Vagina (tissue), 2 donors: ENCODE results near the gene SHMT1. TPM values are rescaled to one million over a fixed set of nuclear protein-coding genes. Genes with fewer than 3 reads are reported as not detected.
"Not testable (repeated sequence)": the region's sequence is repeated elsewhere in the genome, so short reads cannot be mapped to it uniquely, and the experiment has no call there.

Experiments
- DNase-seq, 2 donors: peaks; one replicate each; pipeline ENCODE4 v3.0.0-alpha.2; 2017; ENCODE audit errors: extremely low spot score in 2 of 2
- H3K27ac ChIP-seq: fragments of 200-600 bp; sonication (generic); one replicate; pipeline ENCODE4 v1.5.1; 2019
- H3K27me3 ChIP-seq: fragments of 200-600 bp; sonication (generic); one replicate; pipeline ENCODE4 v1.5.1; 2019
- H3K36me3 ChIP-seq, 2 donors: fragments of 200-600 bp; sonication (generic); one replicate each; pipeline ENCODE4 v1.5.1; 2017 to 2019
- H3K4me1 ChIP-seq: fragments of 200-600 bp; sonication (generic); one replicate; pipeline ENCODE4 v1.5.1; 2019
- H3K4me3 ChIP-seq, 2 donors: fragments of 200-600 bp; sonication (generic); 1 replicate in 1 of 2; 2 replicates in 1 of 2; pipeline ENCODE4 v1.5.1; 2016 to 2019
- H3K9me3 ChIP-seq: fragments of 200-600 bp; sonication (generic); one replicate; pipeline ENCODE4 v1.5.1; 2019
- POLR2A ChIP-seq, 2 donors: fragments of 450-650 bp; IDR thresholded peaks; one replicate each; pipeline ENCODE4 v1.6.1; 2017; ENCODE audit warnings: antibody characterized with exemption in 2 of 2, mild to moderate bottlenecking in 2 of 2, moderate library complexity in 2 of 2
- POLR2AphosphoS5 ChIP-seq, 2 donors: sonication (generic); formaldehyde crosslinking; IDR thresholded peaks; one replicate each; pipeline ENCODE4 v1.9.0; 2017; ENCODE audit warnings: antibody characterized with exemption in 2 of 2, mild to moderate bottlenecking in 2 of 2, low read depth in 1 of 2; ENCODE audit not compliant: insufficient read depth in 1 of 2
- intact Hi-C: fragments of 100-400 bp; cut with DNase I; formaldehyde crosslinking; loops from one replicate; pipeline ENCODE4 v1.15.1; 2023
- total RNA-seq: library from RNA; depleted of rRNA; stranded (reverse); fragments of >200 nt; gene quantifications from one replicate; pipeline ENCODE4 v1.2.3, GENCODE V29; 2016
- TF ChIP-seq, protein P1 (sequence below), 3 experiments: fragments of 450-650 bp in 2 of 3; fragments of 200-600 bp in 1 of 3; sonication (generic) in 1 of 3; IDR thresholded peaks; one replicate each; pipeline ENCODE4 v1.5.1; 2017 to 2019; ENCODE audit warnings: antibody characterized with exemption in 3 of 3, mild to moderate bottlenecking in 2 of 3, moderate library complexity in 2 of 3

The SHMT1 gene
- total RNA-seq, 1 donor from 2014 or later, result 31.4 TPM

DNA sequence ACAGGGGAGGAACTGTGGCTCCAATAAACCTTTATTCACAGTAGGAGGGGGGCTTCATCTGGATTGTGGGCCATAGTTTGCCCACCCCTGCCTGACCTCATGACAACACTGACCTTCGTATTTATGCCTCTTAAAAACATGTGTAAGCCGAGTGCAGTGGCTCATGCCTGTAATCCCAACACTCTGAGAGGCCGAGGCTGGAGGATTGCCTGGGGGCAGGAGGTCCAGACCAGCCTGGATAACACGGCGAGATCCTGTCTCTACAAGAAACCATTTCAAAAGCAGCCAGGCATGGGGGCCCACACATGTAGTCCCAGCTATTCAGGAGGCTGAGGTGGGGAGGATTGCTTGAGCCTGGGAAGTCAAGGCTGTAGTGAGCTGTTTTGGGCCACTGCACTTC is 24.2 kb upstream of the SHMT1 start:
- H3K27ac ChIP-seq, H3K4me1 ChIP-seq, intact Hi-C loops, H3K27me3 ChIP-seq, H3K9me3 ChIP-seq, H3K4me3 ChIP-seq, DNase-seq, H3K36me3 ChIP-seq: not testable (repeated sequence)

DNA sequence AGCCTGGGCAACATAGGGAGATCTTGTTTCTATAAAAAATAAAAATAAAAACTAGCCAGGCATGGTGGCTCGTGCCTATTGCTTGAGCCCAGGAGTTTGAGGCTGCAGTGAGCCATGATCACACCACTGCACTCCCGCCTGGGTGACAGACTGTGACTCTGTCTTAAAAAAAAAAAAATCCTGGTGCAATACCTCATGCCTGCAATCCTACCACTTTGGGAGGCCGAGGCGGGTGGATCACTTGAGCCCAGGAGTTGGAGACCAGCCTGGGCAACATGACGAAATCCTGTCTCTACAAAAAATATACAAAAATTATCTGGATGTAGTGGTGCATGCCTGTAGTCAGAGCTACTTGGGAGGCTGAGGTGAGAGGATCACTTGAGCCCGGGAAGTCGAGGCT is 20.9 kb upstream of the SHMT1 start:
- intact Hi-C loops, DNase-seq, H3K4me3 ChIP-seq, H3K4me1 ChIP-seq, H3K27ac ChIP-seq, H3K36me3 ChIP-seq, H3K27me3 ChIP-seq, H3K9me3 ChIP-seq: not testable (repeated sequence)

DNA sequence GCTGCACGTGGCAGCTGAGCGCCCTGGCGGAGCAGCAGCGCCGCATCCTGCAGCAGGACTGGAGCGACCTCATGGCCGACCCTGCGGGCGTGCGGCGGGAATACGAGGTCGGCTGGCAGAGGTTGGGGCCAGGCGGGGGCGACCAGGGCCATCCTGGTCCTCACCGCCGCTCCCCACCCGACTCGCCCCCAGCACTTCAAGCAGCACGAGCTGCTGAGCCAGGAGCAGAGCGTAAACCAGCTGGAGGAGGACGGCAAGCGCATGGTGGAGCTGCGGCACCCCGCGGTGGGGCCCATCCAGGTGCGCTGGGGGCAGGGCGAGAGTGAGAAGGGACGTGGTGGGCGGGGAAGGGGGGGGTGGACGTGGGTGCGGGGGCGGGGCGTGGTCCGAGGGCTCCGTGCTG is 19.7 kb upstream of the SHMT1 start:
- H3K27me3 ChIP-seq, H3K4me3 ChIP-seq, DNase-seq, H3K27ac ChIP-seq, H3K9me3 ChIP-seq, H3K36me3 ChIP-seq, H3K4me1 ChIP-seq, intact Hi-C loops: not testable (repeated sequence)

DNA sequence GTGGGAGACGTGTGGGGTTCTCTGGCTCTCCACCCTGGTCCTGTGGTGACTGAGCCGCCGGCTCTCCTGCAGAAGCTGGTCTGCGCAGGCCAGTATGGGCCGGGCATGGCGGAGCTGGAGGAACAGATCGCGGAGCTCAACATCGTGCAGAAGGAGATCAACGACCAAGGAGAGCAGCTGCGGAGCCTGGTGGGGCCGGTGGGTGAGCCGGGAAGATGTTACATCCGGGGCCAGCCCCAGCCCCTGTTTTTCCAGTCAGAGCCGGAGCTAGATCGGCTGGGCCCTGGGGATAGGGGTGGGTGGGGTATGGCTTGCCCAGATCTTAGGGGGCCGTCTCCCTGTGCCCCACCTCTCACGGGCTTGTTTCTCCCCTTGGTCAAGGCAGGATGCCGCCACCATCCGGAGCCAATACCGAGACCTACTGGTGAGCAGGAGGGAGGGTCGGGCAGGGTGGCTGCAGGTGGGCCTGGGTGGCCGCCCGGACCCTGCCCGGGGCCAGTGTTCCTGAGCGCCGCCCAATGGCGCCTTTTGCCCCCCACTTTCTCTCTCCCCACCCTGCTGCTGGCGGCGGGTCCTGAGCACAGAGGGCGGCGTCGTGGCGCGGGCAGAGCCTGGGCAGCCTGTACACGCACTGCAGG is 19.2 kb upstream of the SHMT1 start:
- Histone ChIP-seq H3K27ac (no peak overlapping the region), H3K9me3 (no peaks in the 10 kb centered on the region), H3K27me3 (no peaks in the 10 kb centered on the region), H3K4me3 (no peak overlapping the region), H3K36me3 (no peaks in the 10 kb centered on the region), H3K4me1 (no peaks in the 10 kb centered on the region)
- TF ChIP-seq POLR2AphosphoS5 (IDR thresholded peaks at IDR 0.05; ENCODE audit: insufficient read depth in 1 of 2, low read depth in 1 of 2) (no peak), POLR2A (IDR thresholded peaks at IDR 0.05) (no peak)
- TF ChIP-seq, protein P1, sequence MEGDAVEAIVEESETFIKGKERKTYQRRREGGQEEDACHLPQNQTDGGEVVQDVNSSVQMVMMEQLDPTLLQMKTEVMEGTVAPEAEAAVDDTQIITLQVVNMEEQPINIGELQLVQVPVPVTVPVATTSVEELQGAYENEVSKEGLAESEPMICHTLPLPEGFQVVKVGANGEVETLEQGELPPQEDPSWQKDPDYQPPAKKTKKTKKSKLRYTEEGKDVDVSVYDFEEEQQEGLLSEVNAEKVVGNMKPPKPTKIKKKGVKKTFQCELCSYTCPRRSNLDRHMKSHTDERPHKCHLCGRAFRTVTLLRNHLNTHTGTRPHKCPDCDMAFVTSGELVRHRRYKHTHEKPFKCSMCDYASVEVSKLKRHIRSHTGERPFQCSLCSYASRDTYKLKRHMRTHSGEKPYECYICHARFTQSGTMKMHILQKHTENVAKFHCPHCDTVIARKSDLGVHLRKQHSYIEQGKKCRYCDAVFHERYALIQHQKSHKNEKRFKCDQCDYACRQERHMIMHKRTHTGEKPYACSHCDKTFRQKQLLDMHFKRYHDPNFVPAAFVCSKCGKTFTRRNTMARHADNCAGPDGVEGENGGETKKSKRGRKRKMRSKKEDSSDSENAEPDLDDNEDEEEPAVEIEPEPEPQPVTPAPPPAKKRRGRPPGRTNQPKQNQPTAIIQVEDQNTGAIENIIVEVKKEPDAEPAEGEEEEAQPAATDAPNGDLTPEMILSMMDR (IDR thresholded peaks at IDR 0.05), result no peak
- intact Hi-C loops, result no loop called here
- no peak for DNase-seq

DNA sequence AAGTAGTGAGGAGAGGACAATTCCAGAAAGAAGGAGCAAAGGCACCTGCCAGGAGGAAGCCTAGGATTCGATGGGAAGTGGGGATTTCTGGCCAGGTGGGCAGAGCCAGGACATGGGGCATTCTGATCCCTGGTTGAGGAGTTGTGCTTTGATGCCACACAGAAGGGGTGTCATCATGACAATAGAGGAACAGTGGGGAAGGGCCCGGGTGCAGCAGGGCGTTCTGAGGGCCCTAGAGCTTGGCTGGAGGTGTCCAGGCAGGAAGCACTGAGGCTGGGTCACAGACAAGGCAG is 18.5 kb upstream of the SHMT1 start:
- H3K36me3 ChIP-seq, result no peaks in the 10 kb centered on the region
- TF ChIP-seq POLR2AphosphoS5 (IDR thresholded peaks at IDR 0.05; ENCODE audit: insufficient read depth in 1 of 2, low read depth in 1 of 2) (no peak), POLR2A (IDR thresholded peaks at IDR 0.05) (no peak)
- TF ChIP-seq, protein P1 (IDR thresholded peaks at IDR 0.05), result no peak
- intact Hi-C loops, result no loop called here
- H3K4me3 ChIP-seq, result no peak overlapping the region
- H3K9me3 ChIP-seq, result no peaks in the 10 kb centered on the region
- peaks cover 3% of the 10 kb centered on the region for H3K4me1 ChIP-seq
- no peak for DNase-seq
- no peaks in the 10 kb centered on the region for H3K27me3 ChIP-seq
- no peak overlapping the region for H3K27ac ChIP-seq

DNA sequence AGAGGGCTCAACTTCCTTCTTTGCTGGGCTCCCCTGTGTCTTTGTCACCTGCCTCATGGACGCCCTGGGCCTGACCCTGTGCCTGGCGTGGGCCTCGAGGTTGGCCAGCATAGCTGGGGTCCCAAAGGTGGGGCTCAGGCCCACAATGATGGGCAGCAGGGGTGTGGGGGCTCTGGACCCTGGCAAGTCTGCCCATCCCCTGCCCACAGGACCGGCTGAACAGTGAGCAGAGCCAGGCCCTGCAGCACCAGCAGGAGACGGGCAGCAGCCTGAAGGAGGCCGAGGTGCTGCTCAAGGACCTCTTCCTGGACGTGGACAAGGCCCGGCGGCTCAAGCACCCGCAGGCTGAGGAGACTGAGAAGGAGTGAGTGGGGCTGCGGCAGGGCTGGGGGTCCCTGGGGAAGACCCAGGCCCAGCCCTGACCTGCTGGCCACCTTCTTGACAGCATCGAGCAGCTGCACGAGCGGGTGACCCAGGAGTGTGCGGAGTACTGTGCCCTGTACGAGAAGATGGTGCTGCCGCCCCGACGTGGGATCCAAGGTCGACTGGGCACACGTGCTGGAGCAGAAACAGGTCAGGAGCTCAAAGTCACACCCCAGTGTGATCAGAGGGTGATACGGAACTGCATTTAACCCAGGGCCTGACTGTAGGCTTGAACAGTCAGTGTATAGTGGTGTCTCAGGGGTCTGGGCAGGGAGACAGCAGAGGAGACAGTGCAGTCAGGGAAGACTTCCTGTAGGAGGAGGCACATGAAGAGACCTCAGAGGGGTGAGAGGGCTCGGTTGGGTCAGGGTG is 18.0 kb upstream of the SHMT1 start:
- no peak for TF ChIP-seq POLR2AphosphoS5 (IDR thresholded peaks at IDR 0.05; ENCODE audit: insufficient read depth in 1 of 2, low read depth in 1 of 2)
- no peak for TF ChIP-seq POLR2A (IDR thresholded peaks at IDR 0.05)
- TF ChIP-seq, protein P1 (IDR thresholded peaks at IDR 0.05), result no peak
- no peak for DNase-seq
- no peaks in the 10 kb centered on the region for H3K9me3 ChIP-seq
- H3K4me1 ChIP-seq, result peaks cover 8% of the 10 kb centered on the region
- intact Hi-C loops, result no loop called here
- no peaks in the 10 kb centered on the region for H3K36me3 ChIP-seq
- H3K27me3 ChIP-seq, result no peaks in the 10 kb centered on the region
- no peak overlapping the region for H3K27ac ChIP-seq
- H3K4me3 ChIP-seq, result no peak overlapping the region
